HG03354 (cell line): Measurements from ENCODE around the gene NHSL2.
"Not testable (repeated sequence)": the region's sequence is repeated elsewhere in the genome, so short reads cannot be mapped to it uniquely, and the experiment has no call there.

Experiments
- ATAC-seq: cut with Tn5 transposase; IDR thresholded peaks from one replicate; pipeline ENCODE4 v1.9.1; 2021; ENCODE audit warnings: mild to moderate bottlenecking; ENCODE audit not compliant: unreplicated experiment, poor library complexity, severe bottlenecking

Gene NHSL2

GRCh38 chrX:72141372-72142004 is 230.8 kb downstream of the NHSL2 start:
- ATAC-seq = peak; percentile 75

GRCh38 chrX:72142094-72142793 is 231.6 kb downstream of the NHSL2 start:
- peak; percentile 46 for ATAC-seq

DNA sequence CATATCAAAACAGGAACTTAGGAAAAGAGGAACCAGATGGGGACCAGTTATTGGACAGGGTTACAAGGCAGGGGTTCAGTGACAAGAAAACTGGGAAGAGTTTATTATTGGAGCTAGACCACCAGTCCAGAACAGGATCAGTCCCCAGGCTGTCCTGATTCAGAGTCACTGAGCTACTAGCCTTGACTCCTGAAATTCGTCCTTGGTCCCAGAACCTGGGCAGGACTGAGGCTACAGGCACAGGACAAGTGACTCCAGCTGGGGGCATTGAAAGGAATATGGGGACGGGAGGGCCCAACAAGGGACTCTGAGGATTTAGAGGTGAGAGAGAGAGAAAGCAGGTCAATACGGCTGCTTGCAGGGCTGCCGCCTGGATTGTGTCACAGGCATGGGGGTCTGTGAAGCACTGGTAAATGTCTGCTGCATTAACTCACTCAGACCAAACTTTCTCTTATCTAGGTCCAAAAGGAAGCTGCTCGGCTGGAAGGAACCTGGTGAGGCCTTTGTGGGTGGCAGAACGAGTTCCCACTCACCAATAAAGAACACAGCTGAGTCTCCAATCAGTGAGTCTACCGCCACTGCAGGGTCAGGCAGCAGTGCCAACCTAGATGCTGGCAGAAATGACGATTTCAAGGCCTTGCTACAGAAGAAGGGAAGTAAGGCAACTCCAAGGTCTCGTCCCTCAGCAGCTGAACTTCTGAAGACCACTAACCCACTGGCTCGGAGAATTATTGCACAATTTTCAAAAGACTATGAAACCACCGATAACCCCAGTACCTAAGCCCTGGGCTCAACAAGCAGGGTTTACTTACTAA is 232.4 kb downstream of the NHSL2 start:
- no peak for ATAC-seq

GRCh38 chrX:72143609-72143907 is 232.9 kb downstream of the NHSL2 start:
- ATAC-seq = no peak

DNA sequence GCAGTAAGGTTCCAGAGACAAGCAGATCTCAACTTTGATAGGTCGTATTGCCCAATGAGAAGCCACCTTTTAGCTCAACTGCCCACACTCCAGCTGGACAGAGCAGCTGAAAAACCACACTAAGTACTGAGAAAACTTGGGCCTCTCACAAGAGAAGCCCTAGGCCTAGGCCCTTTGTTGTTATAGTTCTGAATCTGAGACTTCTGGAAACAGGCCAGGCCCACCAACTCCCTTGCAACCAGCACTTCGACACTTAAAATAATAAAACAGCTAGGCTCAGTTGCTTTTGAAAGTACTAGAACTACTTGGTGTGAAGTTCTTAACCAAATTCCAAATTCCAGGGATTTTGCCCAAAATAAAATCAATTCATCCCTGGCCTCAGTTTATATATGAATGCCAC is 234.5 kb downstream of the NHSL2 start:
- no peak for ATAC-seq

- no peak for ATAC-seq
Measured at GRCh38 chrX:72146527-72146926, 235.9 kb downstream of the NHSL2 start.

GRCh38 chrX:72158773-72159172 is 248.1 kb downstream of the NHSL2 start:
- no peak for ATAC-seq

GRCh38 chrX:72159769-72160168 is 249.1 kb downstream of the NHSL2 start:
- ATAC-seq = no peak

GRCh38 chrX:72165551-72165950 is 254.9 kb downstream of the NHSL2 start:
- no peak for ATAC-seq

- no peak for ATAC-seq
Measured at GRCh38 chrX:72169008-72169728, 258.5 kb downstream of the NHSL2 start.

GRCh38 chrX:72176289-72176688 is 265.6 kb downstream of the NHSL2 start:
- ATAC-seq = not testable (repeated sequence)

DNA sequence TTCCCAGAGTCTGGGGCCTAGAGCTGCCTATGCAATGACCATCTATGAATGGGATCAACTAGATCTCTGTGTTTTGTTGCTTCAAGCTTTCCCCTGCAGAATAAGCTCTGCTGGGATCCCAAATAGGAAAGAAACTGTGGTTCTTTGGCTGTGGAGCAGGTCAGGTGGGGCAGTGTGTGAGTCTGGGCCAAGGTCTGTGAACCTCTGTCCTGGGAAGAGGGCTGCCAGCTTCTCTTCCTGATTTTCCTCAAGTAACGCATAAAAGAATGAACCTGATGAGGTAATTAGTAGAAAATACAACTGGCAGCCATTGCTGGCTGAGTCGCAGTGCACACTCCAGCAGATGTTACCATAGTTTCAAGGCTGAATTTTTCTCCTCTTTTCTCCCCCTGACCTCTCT is 266.3 kb downstream of the NHSL2 start:
- no peak for ATAC-seq

DNA sequence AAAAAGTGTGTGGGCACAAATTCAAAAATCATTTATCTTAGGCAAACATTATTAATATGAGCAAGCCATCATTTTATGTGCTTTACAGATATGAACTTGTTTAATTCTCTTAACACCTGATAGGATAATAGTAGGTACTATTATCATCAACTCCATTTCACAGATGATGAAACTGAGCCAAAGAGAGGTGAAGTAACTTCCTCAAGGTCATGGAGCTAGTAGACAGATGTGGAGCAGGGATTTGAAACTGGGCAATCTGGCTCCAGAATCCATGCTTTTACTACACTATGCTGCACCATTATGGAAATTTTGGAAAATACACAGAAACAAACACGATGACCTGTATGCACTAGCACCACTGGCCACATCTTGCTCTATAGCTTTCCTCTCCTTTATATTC is 269.9 kb downstream of the NHSL2 start:
- no peak for ATAC-seq

DNA sequence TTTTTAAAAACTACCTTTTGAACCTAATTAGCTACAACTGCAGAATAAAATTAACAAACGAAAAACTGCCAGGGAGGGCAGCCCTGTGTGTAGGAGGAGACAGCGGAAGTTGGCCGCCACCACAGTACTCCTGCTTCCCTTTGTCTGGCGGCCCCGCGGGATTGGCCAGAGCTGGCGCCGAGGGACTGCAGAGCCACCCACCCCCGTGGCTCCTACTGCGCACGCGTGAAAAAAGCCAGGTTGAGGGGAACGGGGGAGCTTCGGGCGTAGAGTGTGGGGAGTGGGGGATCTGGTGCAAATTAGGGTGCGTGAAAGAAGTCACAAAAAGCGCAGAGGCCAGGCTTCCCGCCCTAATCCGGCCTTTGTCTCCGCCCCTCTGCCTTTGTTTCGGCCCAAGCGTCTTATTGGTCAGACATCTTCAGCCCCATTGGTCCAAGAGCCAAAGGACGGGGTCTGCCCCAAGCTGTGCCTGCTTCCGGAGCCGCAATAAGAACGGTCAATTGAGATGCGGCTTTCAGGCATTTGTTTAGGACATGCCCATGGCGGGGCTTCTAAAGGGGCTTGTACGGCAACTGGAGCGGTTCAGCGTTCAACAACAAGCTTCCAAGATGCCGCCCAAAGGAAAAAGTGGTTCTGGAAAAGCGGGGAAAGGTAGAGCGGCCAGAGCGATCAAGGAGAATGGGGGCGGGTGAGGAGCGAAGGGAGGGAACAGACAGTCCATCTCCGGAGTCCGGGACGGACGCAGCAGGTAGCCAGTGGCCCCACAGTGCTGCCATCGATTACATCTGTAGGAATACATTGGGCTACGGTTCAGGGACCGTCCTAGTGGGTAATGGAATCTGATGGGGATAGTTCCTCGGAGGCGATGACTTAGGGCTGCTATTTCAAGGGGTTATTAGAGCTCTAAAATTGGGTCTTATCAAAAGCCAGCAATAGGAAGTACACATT is 270.8 kb downstream of the NHSL2 start, which contains the start of gene PIN4:
PIN4 (plus strand) TSS at position 580 of the 948 bp plus-strand sequence; CDS start at position 609, 29 bp downstream.
- ATAC-seq = peak; percentile 96

DNA sequence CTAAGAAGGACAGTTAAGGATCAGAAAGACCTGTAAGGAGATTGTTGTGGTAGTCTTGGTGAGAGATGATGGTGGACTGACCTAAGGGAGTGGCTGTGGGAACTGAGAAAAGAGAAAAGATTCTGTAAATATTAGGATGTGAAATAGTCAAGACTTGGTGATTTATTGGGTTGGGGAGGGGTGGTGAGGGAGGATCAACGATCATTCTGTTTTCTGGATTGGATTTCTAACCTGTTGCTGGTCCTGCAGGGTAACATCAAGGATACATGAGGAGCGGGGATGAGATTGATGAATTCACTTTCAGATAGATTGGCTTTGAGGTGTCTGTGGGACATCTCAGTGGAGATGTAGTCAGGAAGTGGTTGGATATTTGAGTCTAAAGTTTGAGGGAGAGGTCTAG is 272.3 kb downstream of the NHSL2 start:
- no peak for ATAC-seq

DNA sequence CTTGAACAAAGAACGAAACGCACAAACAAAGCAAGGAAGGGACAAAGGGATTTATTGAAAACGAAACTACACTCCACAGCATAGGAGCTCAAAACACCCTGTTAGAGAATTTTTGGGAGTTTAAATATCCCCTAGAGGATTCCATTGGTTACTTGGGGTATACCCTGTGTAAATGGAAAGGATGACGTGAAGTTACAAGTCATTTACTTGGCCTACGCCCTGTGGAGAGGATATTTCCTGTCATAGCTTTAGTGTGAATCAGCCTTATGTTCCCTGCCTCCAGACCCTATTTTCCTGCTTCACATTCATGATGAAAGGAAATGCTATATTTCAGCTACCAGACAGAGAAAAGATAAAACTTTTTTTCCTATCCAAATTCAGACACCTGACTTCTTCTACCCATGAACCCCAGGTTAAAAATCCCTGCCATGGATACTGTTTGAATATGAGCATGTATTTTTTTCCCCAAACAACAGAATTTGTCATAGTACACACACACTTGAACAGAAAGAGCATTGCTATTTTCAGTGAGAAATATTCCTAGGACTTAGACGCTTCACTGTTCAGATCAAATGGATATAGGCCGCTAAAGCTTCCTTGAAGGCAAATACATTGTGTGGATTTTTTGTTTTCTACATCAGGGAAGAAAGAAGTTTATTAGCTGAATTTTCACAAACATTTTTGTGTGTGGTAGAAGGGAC is 291.3 kb downstream of the NHSL2 start:
- no peak for ATAC-seq
